Measurements from ENCODE around the gene PNPLA5. TPM values are rescaled to one million over a fixed set of nuclear protein-coding genes. Genes with fewer than 3 reads are reported as not detected.

Gene PNPLA5
- total RNA-seq, 2 donors from 2014 or later, result 0.68 to 0.73 TPM

GRCh38 chr22:43838161-43838560 is 53.7 kb downstream of the PNPLA5 start:
- H3K4me1 ChIP-seq (ENCODE audit: control insufficient read depth, insufficient read depth, low read length), result no peaks in the 10 kb centered on the region
- H3K27ac Mint-ChIP-seq, result no peak overlapping the region
- no peaks in the 10 kb centered on the region for H3K27me3 Mint-ChIP-seq (ENCODE audit: insufficient read depth)
- no peak for DNase-seq
- no peaks in the 10 kb centered on the region for H3K27me3 ChIP-seq (ENCODE audit: control insufficient read depth, insufficient read depth, low read length, poor library complexity, severe bottlenecking)
- H3K4me3 ChIP-seq (ENCODE audit: low read length), result no peak overlapping the region
- WGBS, 2 experiments (ENCODE audit: insufficient coverage in 1 of 2, insufficient read length in 1 of 2), result 86 to 89% methylated on average over 4 to 10 of the region's 10 CpGs
- no peaks in the 10 kb centered on the region for H3K4me1 Mint-ChIP-seq
- H3K27ac ChIP-seq (ENCODE audit: low read depth, low read length), result no peak overlapping the region
- H3K36me3 Mint-ChIP-seq (ENCODE audit: low read depth), result peaks cover 22% of the 10 kb centered on the region
- no peaks in the 10 kb centered on the region for H3K9me3 ChIP-seq (ENCODE audit: control insufficient read depth, low read length)
- no peaks in the 10 kb centered on the region for H3K9me3 Mint-ChIP-seq
- H3K9ac ChIP-seq (ENCODE audit: extremely low read depth, low read length, poor library complexity, severe bottlenecking), result no peak overlapping the region
- peaks cover 5% of the 10 kb centered on the region for H3K36me3 ChIP-seq (ENCODE audit: control insufficient read depth, insufficient read depth, low read length)
- no peak for TF ChIP-seq CTCF (conservative IDR thresholded peaks at IDR 0.05)
- no peak overlapping the region for H3K4me3 Mint-ChIP-seq

- no peak overlapping the region for H3K27ac Mint-ChIP-seq
- no peak overlapping the region for H3K4me3 Mint-ChIP-seq
- no peak overlapping the region for H3K9ac ChIP-seq (ENCODE audit: extremely low read depth, low read length, poor library complexity, severe bottlenecking)
- no peak for TF ChIP-seq CTCF (conservative IDR thresholded peaks at IDR 0.05)
- peaks cover 5% of the 10 kb centered on the region for H3K36me3 ChIP-seq (ENCODE audit: control insufficient read depth, insufficient read depth, low read length)
- H3K9me3 Mint-ChIP-seq, result no peaks in the 10 kb centered on the region
- no peaks in the 10 kb centered on the region for H3K27me3 ChIP-seq (ENCODE audit: control insufficient read depth, insufficient read depth, low read length, poor library complexity, severe bottlenecking)
- H3K4me3 ChIP-seq (ENCODE audit: low read length), result no peak overlapping the region
- H3K4me1 Mint-ChIP-seq, result no peaks in the 10 kb centered on the region
- H3K27me3 Mint-ChIP-seq (ENCODE audit: insufficient read depth), result no peaks in the 10 kb centered on the region
- H3K9me3 ChIP-seq (ENCODE audit: control insufficient read depth, low read length), result no peaks in the 10 kb centered on the region
- DNase-seq, result no peak
- H3K36me3 Mint-ChIP-seq (ENCODE audit: low read depth), result peaks cover 22% of the 10 kb centered on the region
- H3K4me1 ChIP-seq (ENCODE audit: control insufficient read depth, insufficient read depth, low read length), result no peaks in the 10 kb centered on the region
- H3K27ac ChIP-seq (ENCODE audit: low read depth, low read length), result no peak overlapping the region
- 89 to 95% methylated on average over 6 to 9 of the region's 9 CpGs for WGBS, 2 experiments (ENCODE audit: insufficient coverage in 1 of 2, insufficient read length in 1 of 2)
These were observed 54.1 kb downstream of the PNPLA5 start for GRCh38 chr22:43837666-43838065.

GRCh38 chr22:43835736-43836135 is 56.1 kb downstream of the PNPLA5 start:
- H3K4me3 Mint-ChIP-seq, result no peak overlapping the region

More at GRCh38 chr22:43835736-43836135, 56.1 kb downstream of the PNPLA5 start:
- Histone ChIP-seq H3K4me3 (ENCODE audit: low read length) (no peak overlapping the region), H3K4me1 (ENCODE audit: control insufficient read depth, insufficient read depth, low read length) (no peaks in the 10 kb centered on the region), H3K9ac (ENCODE audit: extremely low read depth, low read length, poor library complexity, severe bottlenecking) (no peak overlapping the region), H3K27me3 (ENCODE audit: control insufficient read depth, insufficient read depth, low read length, poor library complexity, severe bottlenecking) (no peaks in the 10 kb centered on the region), H3K36me3 (ENCODE audit: control insufficient read depth, insufficient read depth, low read length) (peaks cover 5% of the 10 kb centered on the region), H3K9me3 (ENCODE audit: control insufficient read depth, low read length) (no peaks in the 10 kb centered on the region), H3K27ac (ENCODE audit: low read depth, low read length) (no peak overlapping the region)
- Mint-ChIP-seq H3K4me1 (no peaks in the 10 kb centered on the region), H3K36me3 (ENCODE audit: low read depth) (peaks cover 24% of the 10 kb centered on the region), H3K27me3 (ENCODE audit: insufficient read depth) (no peaks in the 10 kb centered on the region), H3K9me3 (no peaks in the 10 kb centered on the region), H3K27ac (no peak overlapping the region)
- no peak for DNase-seq
- WGBS, 2 experiments (ENCODE audit: insufficient coverage in 1 of 2, insufficient read length in 1 of 2), result 90 to 96% methylated on average over 11 to 13 of the region's 13 CpGs
- TF ChIP-seq CTCF (conservative IDR thresholded peaks at IDR 0.05), result no peak
